Aorta (tissue), 5 donors: ENCODE measurements around the gene RSPH1. TPM values are rescaled to one million over a fixed set of nuclear protein-coding genes. Genes with fewer than 3 reads are reported as not detected.

ENCODE experiments used
- ATAC-seq: fragments of 200-7000 bp; cut with Tn5 transposase; one replicate; pipeline ENCODE4 v1.9.1; 2022; ENCODE audit warnings: moderate library complexity; ENCODE audit not compliant: low FRiP score
- DNase-seq, 2 donors: peaks; one replicate each; pipeline ENCODE4 v3.0.0-alpha.2; 2020
- H3K27ac ChIP-seq, 2 donors: one replicate each; pipeline ENCODE4 v1.5.1; 2013; ENCODE audit warnings: low read length in 2 of 2, mild to moderate bottlenecking in 2 of 2, moderate library complexity in 2 of 2, control low read depth in 1 of 2, inconsistent platforms in 1 of 2, low read depth in 1 of 2
- H3K27me3 ChIP-seq, 2 donors: one replicate each; pipeline ENCODE4 v1.6.1; 2013; ENCODE audit warnings: control low read depth in 1 of 2, low read length in 1 of 2, mild to moderate bottlenecking in 1 of 2, moderate library complexity in 1 of 2; ENCODE audit not compliant: insufficient read depth in 2 of 2, control insufficient read depth in 1 of 2
- H3K36me3 ChIP-seq, 2 donors: one replicate each; pipeline ENCODE4 v1.6.1; 2013; ENCODE audit warnings: control low read depth in 1 of 2, low read length in 1 of 2, mild to moderate bottlenecking in 1 of 2; ENCODE audit not compliant: insufficient read depth in 2 of 2, control insufficient read depth in 1 of 2
- H3K4me1 ChIP-seq, 2 donors: one replicate each; pipeline ENCODE4 v1.6.1; 2013; ENCODE audit warnings: low read length in 2 of 2, control low read depth in 1 of 2, mild to moderate bottlenecking in 1 of 2, moderate library complexity in 1 of 2; ENCODE audit not compliant: insufficient read depth in 2 of 2, control insufficient read depth in 1 of 2
- H3K4me3 ChIP-seq, 2 donors: one replicate each; pipeline ENCODE4 v1.5.1; 2013; ENCODE audit warnings: low read length in 2 of 2, control low read depth in 1 of 2, mild to moderate bottlenecking in 1 of 2
- H3K9me3 ChIP-seq: one replicate; pipeline ENCODE4 v1.6.1; 2013; ENCODE audit warnings: mild to moderate bottlenecking, low read length; ENCODE audit not compliant: control insufficient read depth
- WGBS, 2 donors: extraction: QIAGEN DNeasy Blood & Tissue Kit; methylation state at CpG; one replicate each; pipeline ENCODE4 v1.1.7; 2013; 5-methylcytosine and 5-hydroxymethylcytosine counted together
- intact Hi-C, 2 donors: fragments of 100-400 bp; cut with DNase I; formaldehyde crosslinking; loops; one replicate each; pipeline versions ENCODE4 v1.14.2 to v1.15.0; 2022
- polyA plus RNA-seq, 2 donors: library from polyadenylated mRNA; stranded (reverse); fragments of 200-250 nt; gene quantifications; one replicate each; pipeline ENCODE4 v1.2.3, GENCODE V29; 2013
- total RNA-seq, 2 donors: library from RNA; stranded (reverse); fragmentation: NEBNext Ultra II Directional; extraction: Animal tissue kit (Norgen Biotek cat#: 25700); gene quantifications; one replicate each; pipeline ENCODE4 v1.2.1, GENCODE V29; 2021
- donor health status: healthy with polysubstance abuse.
- donor health status: Bipolar disorder and iron deficiency.
- donor health status: DM: no; HTN: no; CAD: no.
- donor health status: DM: no; HTN: no; CAD: no.
- donor health status: DM: yes; HTN: yes; CAD: no.

RSPH1 gene
- total and polyA plus RNA-seq, 4 donors, result 0.18 to 1.6 (median 0.26) TPM; not detected in 1

- Histone ChIP-seq H3K9me3 (no peaks in the 10 kb centered on the region), H3K27me3 (no peaks in the 10 kb centered on the region), H3K4me1 (no peaks in the 10 kb centered on the region), H3K36me3 (no peaks in the 10 kb centered on the region), H3K27ac (no peak overlapping the region), H3K4me3 (no peak overlapping the region)
- 90 to 92% methylated on average over 4 of the region's 4 CpGs for WGBS, 2 donors
- no peak for DNase-seq
- no peak for ATAC-seq
- intact Hi-C loops, result no loop called here
Measured at GRCh38 chr21:42446531-42446930, 49.5 kb downstream of the RSPH1 start.

- DNase-seq, result no peak
- Histone ChIP-seq H3K4me3 (no peak overlapping the region), H3K4me1 (no peaks in the 10 kb centered on the region), H3K27me3 (no peaks in the 10 kb centered on the region), H3K27ac (no peak overlapping the region), H3K36me3 (no peaks in the 10 kb centered on the region), H3K9me3 (no peaks in the 10 kb centered on the region)
- WGBS, 2 donors, result 77 to 78% methylated on average over 7 of the region's 7 CpGs
- intact Hi-C loops, result no loop called here
- ATAC-seq, result no peak
Measured at GRCh38 chr21:42445311-42445710, 50.7 kb downstream of the RSPH1 start.

- WGBS, 2 donors, result 78 to 84% methylated on average over 10 of the region's 10 CpGs
- intact Hi-C loops, result no loop called here
Measured at GRCh38 chr21:42444745-42445059, 51.3 kb downstream of the RSPH1 start.

GRCh38 chr21:42443876-42444744 lies 51.9 kb downstream of the RSPH1 start:
- DNase-seq, result no peak
- whole genome bisulfite sequencing, 2 donors, result 76 to 78% methylated on average over 34 of the region's 34 CpGs
- Histone ChIP-seq H3K4me1 (no peaks in the 10 kb centered on the region), H3K27ac (no peak overlapping the region), H3K9me3 (no peaks in the 10 kb centered on the region), H3K36me3 (no peaks in the 10 kb centered on the region), H3K4me3 (no peak overlapping the region), H3K27me3 (no peaks in the 10 kb centered on the region)
- no peak for ATAC-seq
- intact Hi-C loops, result no loop called here

More at GRCh38 chr21:42444745-42445059, 51.3 kb downstream of the RSPH1 start:
- Histone ChIP-seq H3K27me3 (no peaks in the 10 kb centered on the region), H3K9me3 (no peaks in the 10 kb centered on the region), H3K27ac (no peak overlapping the region), H3K36me3 (no peaks in the 10 kb centered on the region), H3K4me3 (no peak overlapping the region), H3K4me1 (no peaks in the 10 kb centered on the region)
- DNase-seq (no peak), ATAC-seq (no peak)

- Histone ChIP-seq H3K36me3 (no peaks in the 10 kb centered on the region), H3K27ac (no peak overlapping the region), H3K27me3 (no peaks in the 10 kb centered on the region), H3K9me3 (no peaks in the 10 kb centered on the region), H3K4me3 (no peak overlapping the region), H3K4me1 (no peaks in the 10 kb centered on the region)
- WGBS, 2 donors, result 86 to 89% methylated on average over 15 of the region's 15 CpGs
- ATAC-seq (no peak), DNase-seq (no peak)
- intact Hi-C loops, result no loop called here
Measured at GRCh38 chr21:42443181-42443785, 52.7 kb downstream of the RSPH1 start.

- H3K27me3 ChIP-seq, result no peaks in the 10 kb centered on the region
- WGBS, 2 donors, result 64 to 69% methylated on average over 6 of the region's 6 CpGs
- H3K4me3 ChIP-seq, result no peak overlapping the region
- no peaks in the 10 kb centered on the region for H3K9me3 ChIP-seq
- no peaks in the 10 kb centered on the region for H3K36me3 ChIP-seq
- no peak overlapping the region for H3K27ac ChIP-seq
- DNase-seq (no peak), ATAC-seq (no peak)
- no peaks in the 10 kb centered on the region for H3K4me1 ChIP-seq
- intact Hi-C loops, result no loop called here
Measured at GRCh38 chr21:42441963-42442362, 54.1 kb downstream of the RSPH1 start.

GRCh38 chr21:42440187-42440792 lies 55.7 kb downstream of the RSPH1 start:
- H3K4me1 ChIP-seq, result no peaks in the 10 kb centered on the region
- WGBS, 2 donors, result 67 to 71% methylated on average over 12 of the region's 12 CpGs
- intact Hi-C loops, result no loop called here
- H3K4me3 ChIP-seq, result no peak overlapping the region
- no peaks in the 10 kb centered on the region for H3K27me3 ChIP-seq
- H3K27ac ChIP-seq, result no peak overlapping the region
- no peaks in the 10 kb centered on the region for H3K36me3 ChIP-seq
- no peaks in the 10 kb centered on the region for H3K9me3 ChIP-seq
- DNase-seq, result no peak
- ATAC-seq, result no peak

GRCh38 chr21:42439284-42440186 lies 56.5 kb downstream of the RSPH1 start:
- ATAC-seq (no peak), DNase-seq (no peak)
- Histone ChIP-seq H3K27me3 (no peaks in the 10 kb centered on the region), H3K4me1 (no peaks in the 10 kb centered on the region), H3K4me3 (no peak overlapping the region), H3K9me3 (no peaks in the 10 kb centered on the region), H3K36me3 (no peaks in the 10 kb centered on the region), H3K27ac (no peak overlapping the region)
- intact Hi-C loops, result no loop called here
- 82 to 83% methylated on average over 17 of the region's 17 CpGs for WGBS, 2 donors
